Pancreas (tissue), 10 donors: ENCODE results near the gene SPATA31C1. TPM values are rescaled to one million over a fixed set of nuclear protein-coding genes. Genes with fewer than 3 reads are reported as not detected.
A peak's percentile ranks its signal among the peaks of the same experiment; 100 is the strongest.

Experiments
- ATAC-seq, 4 donors: fragments of 200-7000 bp; cut with Tn5 transposase; one replicate each; pipeline versions ENCODE4 v1.8.0 to v1.9.1; 2020; ENCODE audit warnings: mild to moderate bottlenecking in 4 of 4, moderate library complexity in 4 of 4
- DNase-seq, 6 donors: peaks; one replicate each; pipeline ENCODE4 v3.0.0-alpha.2; 2020
- FAIRE-seq: peaks from 2 replicates; lab custom pipeline; 2012; peaks lifted over from hg19 to GRCh38; lab: Jason Lieb, UNC
- H3K27ac ChIP-seq, 4 donors: fragments of 200-600 bp; sonication (generic); 1 replicate in 3 of 4; 2 replicates in 1 of 4; pipeline versions ENCODE4 v1.5.0 to v1.8.0; 2020
- H3K27me3 ChIP-seq, 4 donors: fragments of 200-600 bp; one replicate each; pipeline ENCODE4 v1.8.0; 2021
- H3K36me3 ChIP-seq, 3 donors: fragments of 200-600 bp; sonication (generic) in 1 of 3; one replicate each; pipeline versions ENCODE4 v1.5.0 to v1.8.0; 2020 to 2021
- H3K4me1 ChIP-seq, 3 donors: fragments of 200-600 bp; one replicate each; pipeline ENCODE4 v1.8.0; 2021
- H3K4me3 ChIP-seq, 4 donors: fragments of 200-600 bp; sonication (generic) in 2 of 4; one replicate each; pipeline versions ENCODE4 v1.5.0 to v1.8.0; 2020 to 2021
- H3K9me3 ChIP-seq, 4 donors: fragments of 200-600 bp; one replicate each; pipeline ENCODE4 v1.8.0; 2021
- CTCF ChIP-seq, 4 donors: fragments of 200-600 bp; sonication (generic) in 3 of 4; IDR thresholded peaks; one replicate each; pipeline versions ENCODE4 v1.5.0 to v1.8.0; 2021; ENCODE audit warnings: antibody characterized with exemption in 4 of 4
- WGBS, 2 donors: extraction: QIAGEN DNeasy Blood & Tissue Kit; methylation state at CpG; one replicate each; pipeline ENCODE4 v1.1.7; 2013; 5-methylcytosine and 5-hydroxymethylcytosine counted together
- intact Hi-C, 3 donors: fragments of 100-400 bp; cut with DNase I; formaldehyde crosslinking; loops; one replicate each; pipeline versions ENCODE4 v1.11.1 to v1.14.2; 2022
- polyA plus RNA-seq, 2 donors: library from polyadenylated mRNA; stranded (reverse); fragments of 200-250 nt; gene quantifications; one replicate each; pipeline ENCODE4 v1.2.3, GENCODE V29; 2013
- total RNA-seq, 6 donors: library from RNA; stranded (reverse); fragmentation: NEBNext Ultra II Directional in 4 of 6; extraction: Animal tissue kit (Norgen Biotek cat#: 25700) in 4 of 6; gene quantifications; one replicate each; pipeline versions ENCODE4 v1.2.1 to v1.2.4, GENCODE V29; 2021 to 2023
- donor health status: healthy with polysubstance abuse.
- donor health status: DM: no; HTN: no; CAD: no; lungs with moderate emphysema.
- donor health status: DM: no; HTN: no; CAD: no.
- donor health status: control.
- donor health status: control.
- donor health status: Bipolar disorder and iron deficiency.
- donor health status: DM: yes; HTN: yes; CAD: no.
- donor health status: DM: no; HTN: no; CAD: no.
- donor health status: DM: no; HTN: no; CAD: no.
- donor health status: DM: yes; HTN: yes; CAD: no.

Gene SPATA31C1
- total and polyA plus RNA-seq, 8 donors = not detected

GRCh38 chr9:87883274-87883673 lies 34.5 kb upstream of the SPATA31C1 start:
- DNase-seq (no peak), FAIRE-seq (no peak), ATAC-seq (no peak)
- H3K4me3 ChIP-seq = no peak overlapping the region
- WGBS, 2 donors = 84 to 91% methylated on average over 6 of the region's 6 CpGs
- H3K4me1 ChIP-seq = no peaks in the 10 kb centered on the region
- no peak overlapping the region for H3K27ac ChIP-seq
- no peaks in the 10 kb centered on the region for H3K9me3 ChIP-seq
- no peak for TF ChIP-seq CTCF (IDR thresholded peaks at IDR 0.05)
- intact Hi-C loops = no loop called here
- H3K27me3 ChIP-seq = no peaks in the 10 kb centered on the region
- H3K36me3 ChIP-seq = no peaks in the 10 kb centered on the region

- Histone ChIP-seq H3K9me3 (no peaks in the 10 kb centered on the region), H3K4me3 (no peak overlapping the region), H3K36me3 (no peaks in the 10 kb centered on the region), H3K27ac (no peak overlapping the region), H3K27me3 (no peaks in the 10 kb centered on the region), H3K4me1 (no peaks in the 10 kb centered on the region)
- intact Hi-C loops = no loop called here
- ATAC-seq = peak in 1 of 4 donors; percentile 36
- WGBS, 2 donors = 72 to 75% methylated on average over 8 of the region's 8 CpGs
- TF ChIP-seq CTCF (IDR thresholded peaks at IDR 0.05) = no peak
- DNase-seq = no peak
- no peak for FAIRE-seq
Observed at GRCh38 chr9:87883990-87884389, 33.8 kb upstream of the SPATA31C1 start.

GRCh38 chr9:87884578-87885459 lies 32.9 kb upstream of the SPATA31C1 start:
- Histone ChIP-seq H3K4me3 (no peak overlapping the region), H3K36me3 (no peaks in the 10 kb centered on the region), H3K4me1 (no peaks in the 10 kb centered on the region), H3K27ac (no peak overlapping the region), H3K27me3 (no peaks in the 10 kb centered on the region), H3K9me3 (no peaks in the 10 kb centered on the region)
- 84 to 92% methylated on average over 17 of the region's 17 CpGs for WGBS, 2 donors
- no peak for TF ChIP-seq CTCF (IDR thresholded peaks at IDR 0.05)
- ATAC-seq (no peak), DNase-seq (peak in 1 of 6 donors; percentile 68), FAIRE-seq (no peak)
- intact Hi-C loops = no loop called here

GRCh38 chr9:87885484-87886189 lies 32.1 kb upstream of the SPATA31C1 start:
- intact Hi-C loops = no loop called here
- Histone ChIP-seq H3K27ac (no peak overlapping the region), H3K4me1 (no peaks in the 10 kb centered on the region), H3K4me3 (no peak overlapping the region), H3K36me3 (no peaks in the 10 kb centered on the region), H3K27me3 (no peaks in the 10 kb centered on the region), H3K9me3 (no peaks in the 10 kb centered on the region)
- TF ChIP-seq CTCF (IDR thresholded peaks at IDR 0.05) = no peak
- DNase-seq = no peak
- FAIRE-seq = no peak
- no peak for ATAC-seq
- WGBS, 2 donors = 82 to 90% methylated on average over 13 of the region's 13 CpGs
